IPS DF 6.9 (cell line): ENCODE results near the gene ABCG2.

Source experiments
- DNase-seq: peaks from one replicate; pipeline ENCODE4 v3.0.0-alpha.2; 2013; ENCODE audit warnings: low read depth, low spot score
- H3K27ac ChIP-seq: one replicate; pipeline ENCODE4 v1.5.1; 2013; ENCODE audit warnings: low read length, control low read depth
- H3K27me3 ChIP-seq: 2 replicates; pipeline ENCODE4 v1.6.1; 2013; ENCODE audit warnings: mild to moderate bottlenecking, low read length; ENCODE audit not compliant: control insufficient read depth, insufficient read depth
- H3K36me3 ChIP-seq: 2 replicates; pipeline ENCODE4 v1.6.1; 2013; ENCODE audit warnings: low read length; ENCODE audit not compliant: control insufficient read depth, insufficient read depth
- H3K4me1 ChIP-seq: 2 replicates; pipeline ENCODE4 v1.6.1; 2013; ENCODE audit warnings: low read length; ENCODE audit not compliant: control insufficient read depth, insufficient read depth
- H3K4me3 ChIP-seq: 2 replicates; pipeline ENCODE4 v1.5.1; 2013; ENCODE audit warnings: mild to moderate bottlenecking, low read length
- H3K9me3 ChIP-seq: 2 replicates; pipeline ENCODE4 v1.6.1; 2013; ENCODE audit warnings: low read length, inconsistent platforms; ENCODE audit not compliant: control insufficient read depth, insufficient read depth
- WGBS: extraction: QIAGEN DNeasy Blood & Tissue Kit; methylation state at CpG from one replicate; pipeline ENCODE4 v1.1.7; 2013; ENCODE audit warnings: mixed read lengths, missing lambda C conversion rate; ENCODE audit not compliant: insufficient read length, insufficient coverage; 5-methylcytosine and 5-hydroxymethylcytosine counted together

Gene ABCG2

DNA sequence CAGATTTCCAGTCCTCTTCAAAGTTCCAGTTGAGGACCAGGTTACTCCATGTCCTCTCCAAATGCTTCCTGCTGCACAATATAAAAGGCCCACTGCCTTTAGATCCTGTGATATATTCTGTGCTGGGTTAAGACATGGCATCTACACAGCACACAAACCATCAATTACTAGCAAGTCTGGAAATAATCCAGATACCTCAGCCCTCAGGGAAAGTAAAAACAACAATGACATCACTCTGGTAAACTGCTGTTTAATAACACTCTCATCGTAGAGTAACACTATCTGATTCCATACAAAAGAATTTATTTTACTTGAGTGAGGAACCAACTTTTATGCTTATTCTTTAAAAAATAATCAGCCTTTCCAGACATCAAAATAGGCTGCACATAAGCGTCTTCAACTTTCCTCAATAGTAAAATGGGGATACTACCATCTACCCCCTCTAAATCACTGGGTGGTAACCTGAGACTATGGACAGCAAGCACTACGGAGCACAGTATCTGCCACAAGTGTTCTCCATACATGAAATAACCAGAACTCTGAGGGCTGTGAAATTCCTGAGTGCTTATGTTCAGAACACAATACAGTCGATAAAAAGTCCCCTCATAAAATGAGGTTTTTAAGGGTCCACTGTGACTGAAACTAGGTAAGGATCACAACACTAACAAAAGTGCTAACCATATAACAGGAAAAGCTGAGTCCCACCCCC lies 53.4 kb downstream of the ABCG2 start:
- H3K27ac ChIP-seq = no peak overlapping the region
- no peak for DNase-seq
- H3K4me3 ChIP-seq = no peak overlapping the region

DNA sequence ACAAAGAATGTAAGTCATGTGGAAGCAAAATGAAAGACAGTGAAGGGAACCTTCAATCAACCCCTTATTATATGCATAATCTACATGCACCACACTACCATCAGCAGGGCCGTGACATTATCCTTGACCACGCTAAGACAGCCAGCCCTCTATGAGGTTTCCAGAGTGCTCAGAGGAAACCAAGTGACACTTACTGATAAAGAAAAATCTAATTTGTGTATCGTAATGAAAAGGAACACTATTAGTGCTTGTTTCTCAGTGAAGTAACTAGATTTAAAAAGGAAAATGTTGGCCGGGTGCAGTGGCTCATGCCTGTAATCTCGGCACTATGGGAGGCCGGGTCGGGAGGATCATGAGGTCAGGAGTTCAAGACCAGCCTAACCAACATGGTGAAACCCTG lies 56.4 kb downstream of the ABCG2 start:
- no CpG with 5 or more reads among the region's 7 CpGs for WGBS
- Histone ChIP-seq H3K4me3 (no peak overlapping the region), H3K9me3 (no peaks in the 10 kb centered on the region), H3K4me1 (no peaks in the 10 kb centered on the region), H3K27ac (no peak overlapping the region), H3K36me3 (no peaks in the 10 kb centered on the region), H3K27me3 (no peaks in the 10 kb centered on the region)
- DNase-seq = no peak

More for the DNA sequence above, 53.4 kb downstream of the ABCG2 start:
- Histone ChIP-seq H3K36me3 (no peaks in the 10 kb centered on the region), H3K4me1 (no peaks in the 10 kb centered on the region), H3K27me3 (no peaks in the 10 kb centered on the region), H3K9me3 (no peaks in the 10 kb centered on the region)
- WGBS = no CpG with 5 or more reads among the region's 4 CpGs

DNA sequence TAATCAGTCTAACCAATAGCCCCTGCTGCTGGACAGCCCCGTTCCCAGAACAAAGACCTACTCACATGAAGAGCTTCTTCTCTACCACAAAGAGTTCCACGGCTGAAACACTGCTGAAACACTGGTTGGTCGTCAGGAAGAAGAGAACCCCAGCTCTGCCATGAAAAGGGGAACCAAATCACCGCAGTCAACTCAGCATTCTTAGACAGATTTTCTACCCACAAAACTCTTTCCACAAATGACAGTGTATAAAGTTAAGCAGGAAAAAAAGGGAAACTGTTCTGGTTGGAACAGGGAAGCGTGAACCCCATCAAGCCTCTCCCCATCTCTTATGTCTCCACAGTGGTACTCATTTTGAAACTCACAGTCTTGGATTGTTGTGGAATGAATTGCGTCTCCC lies 57.3 kb downstream of the ABCG2 start:
- no peaks in the 10 kb centered on the region for H3K4me1 ChIP-seq
- no peaks in the 10 kb centered on the region for H3K36me3 ChIP-seq
- WGBS = no CpG with 5 or more reads among the region's 6 CpGs
- no peaks in the 10 kb centered on the region for H3K27me3 ChIP-seq
- H3K4me3 ChIP-seq = no peak overlapping the region
- DNase-seq = no peak
- no peak overlapping the region for H3K27ac ChIP-seq
- no peaks in the 10 kb centered on the region for H3K9me3 ChIP-seq

DNA sequence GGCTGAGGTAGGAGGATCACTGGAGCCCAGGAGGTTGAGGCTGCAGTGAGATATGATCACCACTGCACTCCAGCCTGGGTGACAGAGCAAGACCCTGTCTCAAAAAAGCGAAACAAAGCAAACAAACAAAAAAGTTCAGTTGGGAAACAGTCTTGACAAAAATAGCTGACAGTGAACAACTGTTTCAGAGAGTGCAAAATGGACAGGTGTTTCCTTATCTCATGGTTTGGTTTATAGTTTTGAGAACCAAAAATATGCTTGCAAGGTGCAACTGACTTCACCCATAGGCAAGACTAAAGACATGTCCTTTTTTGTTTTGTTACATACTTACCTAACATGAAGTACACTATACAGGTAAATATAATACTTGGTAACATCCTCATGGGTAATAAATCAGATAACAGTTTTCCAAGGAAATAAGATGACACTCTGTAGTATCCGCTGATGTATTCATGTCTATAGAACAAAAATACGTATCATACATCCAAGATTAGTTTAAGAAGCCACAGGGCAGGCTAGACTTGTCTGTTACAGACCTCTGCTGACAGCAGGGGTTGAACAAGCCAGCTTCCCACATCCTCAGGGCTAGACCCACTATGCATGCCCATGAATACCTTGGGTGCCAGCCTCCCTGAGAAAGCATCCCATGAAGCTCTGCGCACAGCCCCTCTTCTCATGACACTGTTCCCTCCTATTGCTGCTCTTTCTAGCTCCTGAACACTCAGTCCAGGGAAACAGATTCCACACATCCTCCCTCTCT lies 59.3 kb downstream of the ABCG2 start:
- WGBS = no CpG with 5 or more reads among the region's 4 CpGs
- Histone ChIP-seq H3K36me3 (no peaks in the 10 kb centered on the region), H3K4me1 (no peaks in the 10 kb centered on the region), H3K4me3 (no peak overlapping the region), H3K27ac (no peak overlapping the region), H3K27me3 (no peaks in the 10 kb centered on the region), H3K9me3 (no peaks in the 10 kb centered on the region)
- DNase-seq = no peak

DNA sequence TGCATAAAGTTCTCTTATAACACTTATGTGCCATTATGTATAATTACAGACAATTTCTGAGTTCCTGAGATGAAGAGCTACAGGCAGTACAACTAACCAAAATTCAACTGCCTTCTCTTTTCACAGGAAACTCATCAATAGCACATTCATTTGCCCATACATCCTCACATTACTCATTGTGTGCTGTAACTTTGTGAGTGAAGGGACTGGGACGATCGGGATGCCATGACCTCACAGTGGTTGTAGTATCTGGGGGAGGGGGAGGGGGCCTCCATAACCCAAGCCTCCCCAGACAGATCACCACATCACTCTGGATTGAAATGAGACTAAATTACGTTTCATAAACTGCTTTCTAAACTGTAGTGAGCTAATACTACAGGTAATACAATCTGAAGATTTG lies 60.7 kb downstream of the ABCG2 start:
- no peaks in the 10 kb centered on the region for H3K36me3 ChIP-seq
- WGBS = no CpG with 5 or more reads among the region's 3 CpGs
- H3K4me1 ChIP-seq = no peaks in the 10 kb centered on the region
- no peaks in the 10 kb centered on the region for H3K9me3 ChIP-seq
- H3K4me3 ChIP-seq = no peak overlapping the region
- H3K27me3 ChIP-seq = no peaks in the 10 kb centered on the region
- DNase-seq = no peak
- no peak overlapping the region for H3K27ac ChIP-seq

DNA sequence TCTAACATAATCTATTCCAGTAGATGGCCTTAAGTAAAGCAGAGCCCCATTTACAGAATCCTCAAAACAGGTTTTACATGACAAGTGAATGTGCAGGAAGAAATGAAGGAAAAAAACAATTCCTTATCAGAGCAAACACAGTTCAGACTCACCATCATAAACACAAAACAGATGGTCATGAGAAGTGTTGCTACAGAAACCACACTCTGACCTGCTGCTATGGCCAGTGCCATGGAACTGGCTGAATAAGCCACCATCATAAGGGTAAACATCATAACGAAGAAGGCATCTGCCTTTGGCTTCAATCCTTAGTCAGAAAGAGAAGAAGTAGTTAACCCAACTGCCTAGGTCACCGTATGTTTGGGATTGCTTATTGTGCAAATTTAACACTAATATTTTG lies 61.1 kb downstream of the ABCG2 start:
- H3K36me3 ChIP-seq = no peaks in the 10 kb centered on the region
- no peak overlapping the region for H3K4me3 ChIP-seq
- no peaks in the 10 kb centered on the region for H3K4me1 ChIP-seq
- no peaks in the 10 kb centered on the region for H3K27me3 ChIP-seq
- no CpG with 5 or more reads among the region's 2 CpGs for WGBS
- H3K27ac ChIP-seq = no peak overlapping the region
- H3K9me3 ChIP-seq = no peaks in the 10 kb centered on the region
- DNase-seq = no peak

DNA sequence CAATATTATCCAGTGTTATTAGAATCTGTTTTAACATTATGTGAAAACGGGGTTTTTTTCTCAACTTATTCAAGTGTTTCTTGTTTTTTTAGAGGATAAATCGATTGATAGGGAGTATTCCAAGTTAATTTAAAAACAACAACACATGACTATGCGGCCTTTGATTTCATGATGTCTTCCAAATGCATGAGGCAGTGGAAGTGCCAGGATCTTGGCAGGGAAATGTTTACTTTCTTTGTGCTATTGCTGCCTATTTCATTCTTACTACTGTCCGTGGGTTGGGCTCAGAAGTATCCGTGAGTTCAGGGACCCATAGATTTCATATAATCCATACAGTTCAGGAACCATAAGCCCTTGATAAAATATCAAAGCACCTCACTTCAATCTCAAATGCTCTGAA lies 64.6 kb downstream of the ABCG2 start:
- Histone ChIP-seq H3K27me3 (no peaks in the 10 kb centered on the region), H3K27ac (no peak overlapping the region), H3K9me3 (no peaks in the 10 kb centered on the region), H3K4me1 (no peaks in the 10 kb centered on the region), H3K36me3 (no peaks in the 10 kb centered on the region), H3K4me3 (no peak overlapping the region)
- WGBS = no CpG with 5 or more reads among the region's 5 CpGs
- no peak for DNase-seq

DNA sequence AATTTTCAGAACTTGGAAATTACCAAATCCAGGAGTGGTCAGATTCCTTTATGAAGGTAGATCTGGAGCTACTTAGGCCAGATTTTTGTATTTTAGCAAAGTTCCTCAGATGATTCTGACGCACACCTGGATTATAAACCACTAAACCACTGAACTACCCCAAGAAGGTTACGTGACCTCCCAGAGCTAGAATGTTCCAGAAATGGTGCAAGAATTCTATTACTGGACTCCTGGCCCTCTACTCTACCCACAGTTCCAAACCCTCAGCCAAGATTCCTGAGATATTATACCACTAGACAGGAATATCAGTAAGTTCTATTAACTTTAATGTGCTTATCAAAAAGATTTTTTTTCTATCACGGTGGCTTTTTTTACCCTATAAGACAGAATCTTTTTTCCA lies 67.1 kb downstream of the ABCG2 start:
- no peak for DNase-seq
- no CpG with 5 or more reads among the region's 3 CpGs for WGBS
- Histone ChIP-seq H3K4me1 (no peaks in the 10 kb centered on the region), H3K36me3 (no peaks in the 10 kb centered on the region), H3K9me3 (no peaks in the 10 kb centered on the region), H3K4me3 (no peak overlapping the region), H3K27ac (no peak overlapping the region), H3K27me3 (no peaks in the 10 kb centered on the region)

DNA sequence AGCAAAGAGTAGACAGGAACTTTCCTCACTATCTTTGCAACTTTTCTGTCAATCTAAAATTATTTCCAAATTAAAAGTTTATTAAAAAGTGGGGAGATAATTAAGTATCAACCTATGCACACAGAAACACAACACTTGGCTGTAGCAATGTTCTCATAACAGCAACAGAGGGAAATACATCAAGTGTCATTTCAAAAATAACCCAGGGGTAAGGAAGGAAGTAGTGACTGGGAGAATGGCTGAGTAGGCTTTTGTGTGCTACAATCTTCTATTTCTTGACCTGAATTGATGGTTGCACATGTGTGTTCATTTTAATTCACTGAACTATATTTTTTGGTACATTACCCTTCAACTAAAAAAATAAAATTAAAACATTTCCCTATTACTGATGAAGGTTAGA lies 67.5 kb downstream of the ABCG2 start:
- no peaks in the 10 kb centered on the region for H3K36me3 ChIP-seq
- H3K4me3 ChIP-seq = no peak overlapping the region
- H3K27ac ChIP-seq = no peak overlapping the region
- no peak for DNase-seq
- H3K9me3 ChIP-seq = no peaks in the 10 kb centered on the region
- H3K4me1 ChIP-seq = no peaks in the 10 kb centered on the region
- no peaks in the 10 kb centered on the region for H3K27me3 ChIP-seq

DNA sequence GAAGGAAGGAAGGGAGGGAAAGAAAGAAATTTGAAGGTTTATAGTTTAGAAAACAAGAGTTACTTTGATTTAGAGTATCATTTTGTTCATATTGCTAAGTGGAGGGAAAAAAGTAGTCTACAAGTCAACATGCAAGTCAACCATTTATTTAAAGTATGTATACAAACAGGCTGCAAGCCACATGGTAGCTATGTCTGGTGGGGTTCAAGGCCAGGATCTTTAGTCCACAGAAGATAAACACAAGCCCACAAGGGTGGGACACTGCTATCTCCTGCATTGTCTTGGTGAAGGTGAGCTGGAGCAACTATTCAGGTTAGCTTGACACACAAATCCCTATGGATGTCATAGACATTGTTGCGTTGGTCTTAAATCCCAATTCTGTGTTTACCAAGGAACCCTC lies 71.4 kb downstream of the ABCG2 start:
- WGBS = no CpG with 5 or more reads among the region's 1 CpG
- no peak overlapping the region for H3K4me3 ChIP-seq
- no peak overlapping the region for H3K27ac ChIP-seq
- no peaks in the 10 kb centered on the region for H3K27me3 ChIP-seq
- no peaks in the 10 kb centered on the region for H3K4me1 ChIP-seq
- H3K9me3 ChIP-seq = no peaks in the 10 kb centered on the region
- H3K36me3 ChIP-seq = no peaks in the 10 kb centered on the region
- no peak for DNase-seq

DNA sequence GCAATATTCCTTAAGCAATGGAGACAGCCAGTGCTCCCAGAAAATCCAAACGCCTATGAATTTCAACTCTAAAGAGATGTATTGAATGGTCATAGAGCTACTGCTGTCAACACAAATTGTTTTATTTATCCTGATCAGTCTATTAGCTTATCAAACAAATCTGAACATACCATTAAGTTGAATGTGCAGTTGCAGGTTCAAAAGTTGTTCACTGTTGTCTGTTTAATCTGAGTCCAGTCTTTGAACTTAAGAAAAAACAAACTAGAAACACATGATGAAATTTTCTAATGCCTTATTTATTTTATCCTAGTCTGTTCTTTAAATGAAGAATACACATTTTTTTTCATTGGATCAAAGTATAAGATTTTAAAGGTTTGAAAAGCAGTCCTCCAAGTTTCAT lies 77.8 kb downstream of the ABCG2 start:
- no peaks in the 10 kb centered on the region for H3K9me3 ChIP-seq

More for the DNA sequence above, 77.8 kb downstream of the ABCG2 start:
- H3K4me3 ChIP-seq = no peak overlapping the region
- no peaks in the 10 kb centered on the region for H3K27me3 ChIP-seq
- no peak overlapping the region for H3K27ac ChIP-seq
- WGBS = no CpG with 5 or more reads among the region's 1 CpG
- H3K36me3 ChIP-seq = no peaks in the 10 kb centered on the region
- DNase-seq = no peak
- H3K4me1 ChIP-seq = 0 out of 2 replicates have a peak, but pooled peaks cover 1% of the 10 kb centered on the region
